Measurements from ENCODE around the gene GAS2L1.

The GAS2L1 gene

DNA sequence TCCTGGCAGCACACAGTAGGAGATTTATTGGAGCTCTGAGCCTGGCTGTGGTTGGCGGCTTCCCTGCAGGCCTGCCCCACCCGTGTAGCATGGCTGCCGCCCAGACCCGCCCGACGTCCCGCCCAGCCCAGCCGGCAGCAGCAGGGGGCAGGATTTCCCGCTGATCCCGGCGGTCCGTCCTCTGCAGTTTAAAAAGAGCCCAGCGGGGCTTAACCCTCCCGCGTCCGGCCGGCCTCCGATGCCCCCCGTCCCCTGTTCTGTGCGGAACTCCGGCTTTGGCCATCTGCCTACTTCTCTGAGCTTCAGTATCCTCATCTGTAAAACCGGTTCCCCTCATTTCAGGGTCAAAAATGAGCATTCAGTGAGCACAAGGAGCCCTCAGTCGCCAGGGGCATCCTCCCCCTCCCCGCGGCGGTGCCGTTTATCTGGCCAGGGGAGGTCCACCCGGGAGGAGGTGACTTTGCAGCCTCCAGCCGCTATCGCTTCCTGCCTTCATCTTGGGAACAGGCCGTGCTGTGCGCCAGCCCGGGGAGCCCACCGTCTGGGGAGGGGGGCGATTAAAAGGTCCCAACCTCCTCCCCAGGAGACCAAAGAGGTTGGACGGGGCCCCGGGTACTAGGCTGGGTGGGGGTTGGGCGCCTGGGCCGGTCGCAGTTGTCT, at the start of gene GAS2L1:
GAS2L1 (plus strand) TSS at position 476 of the 660 bp plus-strand sequence. CDS start 1,456 bp downstream, outside the sequence.
- DNase-seq, result peak; percentile 18

DNA sequence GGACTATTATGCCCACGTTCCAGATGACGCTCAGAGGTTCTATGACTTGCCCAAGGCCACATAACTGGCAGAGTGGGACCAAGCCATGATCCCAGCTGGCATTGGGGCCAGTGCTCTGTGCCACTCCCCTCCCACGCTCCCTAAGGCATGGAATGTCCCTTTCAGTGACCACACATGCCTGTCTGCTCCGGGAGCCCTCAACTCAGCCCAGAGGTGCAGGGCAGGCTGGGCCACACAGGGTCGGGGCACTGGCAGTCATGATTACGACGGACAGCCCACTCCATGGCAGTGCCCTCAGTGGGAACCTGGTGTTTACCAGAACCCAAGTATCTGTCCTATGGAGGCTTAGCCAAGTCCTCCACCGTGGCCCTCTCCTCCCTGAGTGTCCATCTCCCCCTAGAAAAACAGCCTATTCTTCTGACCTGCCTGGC, 48.7 kb upstream of the GAS2L1 start:
- no peak for DNase-seq

DNA sequence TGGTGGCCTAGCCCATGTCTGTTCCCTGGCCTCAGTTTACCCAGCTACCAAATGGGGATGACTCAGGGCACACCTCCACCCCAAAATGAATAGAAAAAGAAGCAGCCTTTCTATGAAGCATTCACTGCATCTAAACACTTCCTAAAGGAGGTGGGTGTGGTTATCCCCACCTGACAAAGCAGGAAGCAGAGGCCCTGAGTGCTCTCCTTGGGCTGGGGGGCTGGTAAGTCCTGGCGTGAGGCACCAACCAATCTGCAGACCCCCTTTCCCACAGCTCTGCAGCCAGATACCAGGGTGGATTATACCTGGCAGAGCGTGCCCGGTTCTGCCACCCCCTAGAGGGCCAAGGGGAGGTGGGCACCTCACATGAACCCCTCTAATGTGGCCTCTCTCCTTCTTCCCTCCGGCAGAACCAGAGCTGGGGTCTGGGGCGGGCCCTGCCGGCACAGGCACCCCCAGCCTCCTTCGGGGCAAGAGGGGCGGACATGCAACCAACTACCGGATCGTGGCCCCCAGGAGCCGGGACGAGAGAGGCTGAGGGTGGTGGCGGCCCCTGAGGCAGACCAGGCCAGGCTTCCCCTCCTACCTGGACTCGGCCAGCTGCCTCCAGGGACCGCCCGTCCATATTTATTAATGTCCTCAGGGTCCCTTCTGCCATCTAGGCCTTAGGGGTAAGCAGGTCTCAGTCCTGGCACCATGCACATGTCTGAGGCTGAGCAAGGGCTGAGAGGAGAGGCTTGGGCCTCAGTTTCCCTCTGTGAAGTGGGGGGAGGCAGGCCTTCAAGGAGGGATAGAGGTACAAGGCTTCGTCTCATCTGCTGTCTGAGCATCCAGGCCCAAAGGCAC, 47.8 kb upstream of the GAS2L1 start:
- DNase-seq, result no peak

DNA sequence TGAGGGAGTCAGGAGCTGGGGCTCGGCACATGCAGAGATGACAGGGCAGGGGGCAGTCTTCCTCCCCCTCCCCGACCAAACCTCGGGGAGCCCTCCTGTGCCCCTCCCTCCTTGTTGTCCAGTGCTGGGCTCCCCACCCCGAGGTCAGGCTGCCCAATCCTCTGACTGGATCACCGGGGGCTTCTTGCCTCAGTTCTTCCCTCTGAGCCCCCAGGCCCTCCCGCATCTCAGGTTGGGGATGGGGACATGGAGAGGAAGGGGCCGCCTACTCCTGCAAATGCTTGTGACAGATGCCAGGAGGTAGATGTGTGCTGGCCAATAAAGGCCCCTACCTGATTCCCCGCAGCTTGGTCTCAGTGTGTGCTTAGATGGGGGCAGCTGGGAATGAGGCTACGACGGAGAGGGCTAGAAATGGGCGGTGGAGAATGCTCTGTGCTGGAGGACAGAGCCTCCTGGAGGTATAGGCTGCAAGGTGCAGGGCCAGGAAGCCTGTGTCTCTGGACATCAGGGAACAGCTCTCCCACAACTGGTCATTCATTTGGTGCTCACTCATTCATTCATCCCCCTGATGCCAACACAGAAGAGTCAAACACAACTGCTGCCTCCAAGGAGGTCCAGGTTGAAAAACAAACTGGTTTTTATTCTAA, 47.1 kb upstream of the GAS2L1 start:
- DNase-seq, result no peak

DNA sequence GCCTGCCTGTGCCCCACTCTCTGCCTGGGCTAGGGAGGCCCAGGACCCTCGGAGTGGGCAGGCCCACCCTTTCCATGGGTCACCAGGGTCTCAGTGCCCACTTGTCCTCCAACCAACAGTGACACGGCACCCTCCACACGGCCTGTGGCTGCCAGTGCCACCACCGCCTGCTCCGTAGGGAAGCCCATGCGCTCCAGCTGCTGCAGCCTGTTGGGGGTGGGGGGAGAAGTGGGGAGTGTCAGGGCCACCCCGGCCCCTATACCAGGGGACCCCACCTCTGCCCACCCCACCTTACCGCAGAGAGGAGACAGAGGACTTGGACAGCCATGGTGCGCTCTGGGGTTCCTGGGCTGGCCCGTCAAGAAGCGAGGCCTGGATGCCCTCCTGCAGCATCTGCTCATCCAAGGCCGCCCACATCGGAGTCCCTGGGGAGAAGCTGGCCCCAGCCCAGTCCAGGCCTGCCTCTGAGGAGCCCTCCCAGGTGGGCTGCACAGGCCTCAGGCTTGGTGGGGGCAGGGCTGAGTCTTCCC, 46.4 kb upstream of the GAS2L1 start:
- DNase-seq, result no peak

DNA sequence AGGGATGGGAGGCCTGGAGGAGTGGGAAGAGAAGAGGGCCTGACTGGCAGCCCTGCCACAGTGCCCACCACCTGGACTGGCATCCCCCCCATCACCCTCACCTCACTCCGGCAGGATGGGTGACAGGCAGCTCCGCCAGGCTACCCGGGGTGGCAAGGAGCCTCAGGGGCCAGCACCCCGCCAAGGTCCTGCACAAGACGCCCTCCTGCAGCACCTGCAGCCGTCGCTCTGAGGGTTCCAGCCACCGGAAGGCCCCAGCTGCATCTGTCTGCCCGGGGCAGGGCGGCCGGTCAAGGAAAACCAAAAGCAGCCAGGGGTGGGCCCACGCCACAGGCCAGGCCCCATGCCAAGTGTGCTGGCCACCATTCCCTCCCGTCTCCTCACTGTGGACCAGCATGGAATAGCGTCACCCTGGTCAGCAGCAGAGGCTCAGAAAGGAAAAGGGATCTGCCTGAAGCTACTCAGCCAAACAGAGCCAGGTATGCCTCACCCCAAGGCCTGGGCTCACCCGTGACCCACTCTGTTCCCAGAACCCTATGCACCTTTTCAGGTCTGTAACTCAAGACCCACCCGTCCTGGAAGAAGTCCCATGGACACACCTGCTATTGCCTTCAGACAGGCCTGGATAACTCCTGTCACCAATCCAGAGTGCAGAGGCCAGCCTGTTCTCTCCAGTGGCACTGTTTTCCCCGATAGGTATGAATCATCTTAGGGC, 45.7 kb upstream of the GAS2L1 start:
- DNase-seq, result no peak

DNA sequence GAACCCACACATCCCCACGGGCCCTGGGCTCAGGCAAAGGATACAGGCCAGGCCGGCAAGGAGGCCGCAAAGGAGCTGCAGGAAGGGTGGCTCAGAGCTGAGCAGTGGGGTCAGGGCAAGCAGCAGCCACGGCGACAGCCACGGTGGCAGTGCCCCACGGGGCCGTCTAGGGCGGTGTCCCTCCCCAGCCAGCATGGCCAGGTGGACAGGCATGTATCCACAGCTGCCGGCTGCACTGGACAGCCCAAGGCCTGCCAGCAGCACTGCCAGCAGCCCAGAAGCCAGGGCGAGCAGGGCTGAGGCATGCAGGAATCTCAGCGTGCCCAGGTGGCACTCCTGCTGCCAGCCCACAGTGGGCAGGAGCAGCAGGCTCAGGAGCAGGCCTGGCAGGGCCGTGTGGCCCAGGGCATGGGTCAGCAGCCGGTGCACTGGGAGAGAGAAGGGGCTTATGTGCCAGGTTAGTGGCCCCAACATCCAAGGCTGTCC, 42.6 kb upstream of the GAS2L1 start:
- DNase-seq, result no peak

DNA sequence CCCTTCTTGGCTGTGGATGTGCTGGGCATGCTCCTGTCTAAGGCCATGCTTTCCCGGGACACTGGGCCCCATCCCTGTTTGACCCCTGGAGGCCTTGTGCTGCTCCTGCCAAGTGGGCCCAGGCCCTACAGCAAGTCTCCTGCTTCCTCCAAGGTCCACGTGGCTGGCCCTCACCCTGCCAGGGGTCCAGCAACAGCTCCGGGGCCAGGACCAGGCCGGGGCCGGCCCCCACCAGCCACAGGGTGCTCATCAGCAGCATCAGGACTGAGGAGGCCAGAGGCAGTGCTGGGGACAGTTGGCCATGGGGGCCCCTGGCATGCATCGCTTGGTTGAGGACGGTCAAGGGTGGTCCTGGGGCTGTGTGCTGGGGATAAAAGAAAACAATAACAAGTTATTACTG, 41.1 kb upstream of the GAS2L1 start:
- DNase-seq, result no peak

DNA sequence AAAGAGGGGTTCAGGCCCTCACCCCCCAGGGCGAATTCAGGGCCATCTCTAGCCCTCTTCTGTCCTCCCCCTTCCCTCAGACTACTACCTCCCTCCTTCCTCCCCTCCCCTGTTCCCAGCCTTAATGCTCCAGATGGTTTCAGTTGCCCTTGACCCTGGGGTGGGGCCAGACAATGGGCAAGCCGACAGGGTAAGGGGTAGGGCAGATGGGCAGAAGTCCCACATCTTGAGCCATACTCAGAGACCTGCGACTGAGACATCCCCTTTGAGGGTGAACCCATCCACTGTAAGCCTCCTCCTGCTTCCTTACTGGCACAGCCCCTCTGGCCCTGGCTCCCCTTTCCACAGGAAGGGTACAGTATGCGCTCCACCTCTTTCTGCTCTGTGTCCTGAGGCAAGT, 40.5 kb upstream of the GAS2L1 start:
- DNase-seq, result no peak

DNA sequence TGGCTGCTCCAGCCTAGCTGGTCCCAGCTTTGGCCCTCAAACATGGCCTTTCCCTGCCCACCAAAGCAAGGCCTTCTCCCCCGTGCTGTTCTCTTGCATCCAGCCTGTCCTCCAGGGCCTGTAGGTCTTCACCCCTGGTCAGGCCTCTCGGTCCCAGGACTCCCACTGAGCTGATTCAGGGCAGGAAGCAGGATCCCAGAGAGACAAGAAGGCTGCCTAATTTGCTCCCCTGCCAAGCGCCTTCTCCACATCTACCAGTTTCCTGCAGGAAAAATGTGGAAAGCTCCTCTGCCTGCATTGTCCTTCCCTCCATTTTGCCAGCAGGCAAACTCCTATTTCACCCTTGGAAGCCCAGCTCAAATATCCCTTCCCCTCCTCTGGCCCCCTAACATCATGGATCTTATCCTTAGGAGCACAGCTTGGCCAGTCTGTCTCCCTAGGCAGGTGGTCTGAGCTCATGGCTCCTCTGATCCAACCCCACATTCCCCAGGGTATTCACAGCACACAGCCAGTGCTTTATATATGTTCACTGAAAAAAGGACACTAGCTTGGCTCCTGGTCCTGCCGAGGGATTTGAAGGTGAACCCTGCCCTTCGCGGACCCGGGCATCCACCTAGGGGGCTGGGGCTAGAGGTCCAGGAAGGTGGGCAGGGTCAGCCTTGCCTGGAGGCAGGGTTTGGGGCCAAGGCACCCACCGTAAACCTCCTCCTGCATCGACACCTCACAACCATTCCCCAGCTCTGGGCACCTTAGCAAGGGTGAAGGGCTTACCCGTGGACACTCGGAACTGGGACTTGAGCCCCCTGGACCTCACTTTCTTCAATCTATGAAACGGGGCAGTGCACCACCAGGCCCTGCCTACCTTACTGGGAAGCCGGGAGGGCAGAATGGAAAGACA, 39.6 kb upstream of the GAS2L1 start:
- no peak for DNase-seq

DNA sequence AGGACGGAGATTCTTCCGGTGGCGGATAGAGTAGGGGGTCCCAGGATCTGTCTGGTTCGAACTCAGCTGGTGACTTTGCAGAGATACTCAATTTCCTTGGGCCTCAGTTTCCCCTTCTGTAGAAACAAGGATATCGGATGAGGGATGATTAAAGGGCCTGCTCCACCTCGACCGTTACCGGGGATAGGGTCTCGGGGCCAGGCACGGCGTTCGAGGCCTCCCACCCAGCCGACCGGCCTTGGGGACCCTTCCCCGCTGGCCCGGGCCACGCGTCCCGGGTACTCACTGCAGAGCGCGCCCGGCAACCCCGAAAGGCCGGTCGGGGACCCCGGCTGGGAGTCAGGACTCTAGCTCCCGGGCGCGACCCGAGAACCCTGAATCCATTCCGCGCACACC, 39.0 kb upstream of the GAS2L1 start:
- DNase-seq, result no peak

DNA sequence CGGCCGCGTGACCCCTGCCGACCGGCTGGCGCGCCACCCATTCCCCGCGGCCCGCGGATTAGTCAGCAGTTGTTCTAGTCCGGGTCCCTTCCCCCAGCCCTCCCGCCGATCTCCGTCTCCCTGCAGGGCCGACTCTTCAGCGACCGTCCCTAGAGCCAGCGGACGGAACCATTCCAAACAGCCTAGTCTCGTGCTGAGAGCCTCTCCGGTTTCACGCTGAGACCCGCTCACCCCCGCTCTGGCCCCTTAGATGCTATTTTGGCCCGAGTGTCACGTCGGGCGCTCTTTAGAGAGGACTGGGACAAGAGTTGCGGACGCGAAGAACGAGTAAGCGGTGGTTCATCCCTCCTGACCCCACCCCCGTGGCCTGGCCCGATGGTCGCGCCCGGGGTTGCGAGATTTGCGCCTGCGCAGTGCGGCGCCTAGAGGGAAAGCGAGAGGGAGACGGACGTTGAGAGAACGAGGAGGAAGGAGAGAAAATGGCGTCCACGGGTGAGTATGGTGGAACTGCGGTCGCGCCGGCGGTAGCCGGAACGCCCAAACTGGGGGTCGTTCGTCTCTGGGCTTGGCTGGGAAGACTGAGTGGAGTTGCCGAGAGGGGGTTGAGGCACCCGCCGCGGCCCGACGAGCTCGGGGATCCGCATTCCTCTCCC, 38.5 kb upstream of the GAS2L1 start, which contains the start of the genes EWSR1 and RHBDD3:
EWSR1 (plus strand) TSS at position 411 of the 653 bp plus-strand sequence; CDS start at position 480, 69 bp downstream.
RHBDD3 (minus strand) TSS at position 124 of the 653 bp plus-strand sequence. CDS start 2,355 bp downstream, outside the sequence.
- DNase-seq, result peak; percentile 95

DNA sequence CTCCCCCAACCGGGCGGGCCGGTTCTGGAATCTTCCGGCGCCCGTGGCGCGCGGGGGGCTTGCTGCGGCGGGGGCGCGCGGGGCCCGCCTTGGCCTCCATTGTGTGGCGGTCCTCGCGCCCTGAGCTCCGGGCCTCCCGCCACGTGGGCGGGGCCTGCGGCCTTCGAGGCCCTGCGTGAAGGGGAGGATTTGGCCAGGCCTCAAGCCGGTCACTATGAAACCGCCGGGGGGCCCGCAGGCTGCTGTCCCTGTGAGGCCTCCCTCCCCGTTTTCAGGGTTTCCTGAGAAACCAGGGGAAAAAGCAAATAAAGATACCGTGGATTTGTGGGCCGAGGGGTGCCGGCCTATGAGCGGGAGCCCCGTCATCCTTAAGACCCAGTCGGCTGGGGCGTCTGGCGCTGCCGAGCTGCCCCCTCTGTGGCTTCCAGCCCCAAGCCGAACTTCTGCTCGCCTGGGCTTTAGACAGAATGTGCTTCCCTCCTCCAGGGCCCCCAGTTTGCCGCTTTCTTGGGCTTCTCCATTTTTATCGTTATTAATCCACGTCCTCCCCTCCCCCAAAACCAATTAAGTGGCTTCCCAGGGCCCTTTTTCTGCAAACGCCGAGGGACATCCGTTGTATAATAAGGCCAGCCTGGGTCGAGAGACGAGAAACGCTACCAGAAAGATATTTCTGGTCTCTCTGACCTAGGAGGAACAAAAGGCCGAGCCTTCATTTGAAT, 37.8 kb upstream of the GAS2L1 start:
- peak; percentile 18 for DNase-seq

DNA sequence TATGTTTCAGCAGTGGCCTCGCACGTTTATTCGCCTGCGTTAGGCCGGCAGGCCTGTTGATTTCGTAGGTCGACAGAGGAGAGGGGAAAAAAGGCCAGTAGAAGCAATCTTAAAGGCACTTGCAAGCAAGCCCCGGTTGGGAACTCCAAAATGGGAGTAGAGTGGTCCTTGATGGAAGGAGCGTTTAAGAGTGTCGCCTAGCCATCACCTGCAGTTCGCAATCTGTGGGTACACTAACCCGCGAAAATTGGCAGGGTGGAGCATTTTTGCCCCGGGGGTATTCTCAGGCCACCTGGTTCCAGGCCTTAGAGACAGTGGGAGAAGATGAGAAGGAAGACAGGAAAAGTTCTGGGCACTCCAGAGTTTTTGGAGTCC, 37.2 kb upstream of the GAS2L1 start:
- DNase-seq, result no peak

DNA sequence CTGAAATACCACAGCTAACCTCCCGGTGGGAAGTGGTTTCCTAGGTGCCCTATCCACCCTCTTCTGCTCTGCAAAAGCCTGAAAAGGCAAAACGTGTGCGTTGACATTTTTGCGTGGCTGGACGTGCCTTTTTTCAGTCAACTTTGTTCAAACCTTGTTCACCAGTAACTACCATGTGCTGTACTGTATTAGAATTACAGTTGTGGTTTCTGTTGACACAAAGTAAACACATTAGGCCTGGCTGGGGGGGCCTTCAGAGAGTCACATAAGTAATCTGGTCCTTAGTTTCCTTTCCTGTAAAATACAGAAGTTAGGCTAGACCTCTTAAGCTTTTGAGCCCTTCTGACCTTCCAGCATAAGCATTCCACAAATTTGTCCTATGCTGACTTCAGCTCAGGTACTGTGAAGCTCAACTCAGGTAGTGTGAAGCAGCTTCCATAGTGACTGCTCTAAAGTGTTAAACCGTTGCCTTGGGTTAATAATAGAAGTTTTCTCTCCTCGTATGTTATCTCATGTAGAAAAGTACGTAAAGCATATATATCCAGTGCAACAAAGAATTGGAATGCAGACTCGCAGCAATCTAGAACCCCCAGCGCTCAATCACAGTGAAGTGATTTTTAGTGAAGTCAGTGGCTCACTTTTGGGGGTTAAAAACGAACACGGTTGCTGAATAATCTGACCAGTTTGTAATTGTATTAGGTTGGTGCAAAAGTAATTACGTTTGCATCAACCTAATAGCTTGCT, 36.5 kb upstream of the GAS2L1 start:
- DNase-seq, result no peak

DNA sequence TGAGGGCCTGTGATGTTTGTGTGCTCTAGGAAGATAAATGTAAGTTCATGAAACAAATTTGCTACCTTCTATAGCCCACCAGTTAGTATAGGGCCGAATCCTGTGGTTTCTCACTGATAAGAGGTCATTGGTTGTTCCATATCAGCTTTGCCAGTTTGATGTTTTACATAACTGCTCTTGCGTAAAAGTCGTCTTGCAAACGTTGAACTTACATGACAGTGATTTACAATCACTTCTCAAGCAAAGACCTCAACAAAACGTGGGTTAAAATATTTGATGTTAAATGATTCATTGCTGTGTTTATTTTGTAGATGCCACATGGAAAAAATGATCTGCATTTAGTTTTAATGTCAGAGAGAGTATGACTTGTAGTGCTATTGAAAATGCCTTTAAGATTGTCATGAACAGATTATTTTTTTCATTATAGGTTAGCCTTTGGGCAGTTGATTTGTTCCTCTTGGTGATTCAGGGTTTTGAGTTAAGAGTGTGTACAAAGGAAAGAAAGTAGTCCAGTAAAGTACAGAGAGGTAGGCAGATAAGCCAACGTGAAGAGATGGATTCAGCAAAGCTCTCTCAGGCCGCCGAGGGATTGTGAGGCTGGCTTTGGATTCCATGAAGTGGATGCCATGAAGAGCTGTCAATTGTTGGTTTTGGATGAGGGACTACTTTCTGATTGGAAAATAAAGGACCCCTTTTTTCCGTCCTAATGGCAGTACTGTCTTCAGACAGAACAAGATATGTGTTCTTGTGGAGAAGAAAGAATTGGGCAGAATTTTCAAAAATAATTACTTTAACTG, 35.8 kb upstream of the GAS2L1 start:
- no peak for DNase-seq

DNA sequence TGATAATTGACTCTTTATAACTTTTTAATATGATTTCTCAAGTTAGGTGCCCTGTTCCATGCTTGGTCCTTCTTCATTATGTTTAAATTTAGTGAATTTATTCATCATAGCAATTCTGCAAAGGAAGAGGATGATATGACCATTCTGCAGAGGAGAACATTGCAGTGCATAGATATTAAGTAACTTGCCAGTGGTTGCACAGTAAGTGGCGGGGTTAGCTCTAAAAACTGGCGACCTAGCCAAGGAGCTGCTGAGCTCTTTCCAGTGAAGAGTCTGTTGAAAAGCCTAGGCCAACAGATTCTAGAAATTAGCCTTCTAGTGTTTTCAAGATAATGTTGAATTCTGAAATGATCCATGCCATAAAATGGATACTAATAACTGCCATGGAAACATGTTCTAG, 33.8 kb upstream of the GAS2L1 start:
- no peak for DNase-seq

DNA sequence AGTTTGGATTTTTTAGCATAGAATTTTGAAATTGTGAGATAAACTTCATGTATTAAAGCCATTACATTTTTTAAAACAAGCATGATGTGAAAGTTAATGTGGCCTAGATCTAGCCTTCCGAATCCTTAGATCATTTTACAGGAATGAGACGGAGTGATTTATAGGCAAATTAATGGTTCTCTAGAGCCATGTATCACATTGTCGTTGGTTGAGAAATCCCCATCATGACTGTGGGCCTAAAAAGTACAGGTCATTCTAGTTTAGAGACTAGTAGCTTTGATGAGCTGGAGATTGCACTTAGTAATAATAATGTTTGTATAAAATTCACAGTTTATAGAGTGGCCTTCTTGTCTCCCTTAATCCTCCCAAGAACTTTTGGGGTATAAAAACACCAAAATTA, 31.3 kb upstream of the GAS2L1 start:
- no peak for DNase-seq
